NCI-H1417 (cell line): Measurements from ENCODE around the gene GPR137.

ENCODE experiments used
- DNase-seq, 3 experiments: peaks; one replicate each; lab custom pipeline; 2025; lab: John Stamatoyannopoulos, UW

Gene GPR137

DNA sequence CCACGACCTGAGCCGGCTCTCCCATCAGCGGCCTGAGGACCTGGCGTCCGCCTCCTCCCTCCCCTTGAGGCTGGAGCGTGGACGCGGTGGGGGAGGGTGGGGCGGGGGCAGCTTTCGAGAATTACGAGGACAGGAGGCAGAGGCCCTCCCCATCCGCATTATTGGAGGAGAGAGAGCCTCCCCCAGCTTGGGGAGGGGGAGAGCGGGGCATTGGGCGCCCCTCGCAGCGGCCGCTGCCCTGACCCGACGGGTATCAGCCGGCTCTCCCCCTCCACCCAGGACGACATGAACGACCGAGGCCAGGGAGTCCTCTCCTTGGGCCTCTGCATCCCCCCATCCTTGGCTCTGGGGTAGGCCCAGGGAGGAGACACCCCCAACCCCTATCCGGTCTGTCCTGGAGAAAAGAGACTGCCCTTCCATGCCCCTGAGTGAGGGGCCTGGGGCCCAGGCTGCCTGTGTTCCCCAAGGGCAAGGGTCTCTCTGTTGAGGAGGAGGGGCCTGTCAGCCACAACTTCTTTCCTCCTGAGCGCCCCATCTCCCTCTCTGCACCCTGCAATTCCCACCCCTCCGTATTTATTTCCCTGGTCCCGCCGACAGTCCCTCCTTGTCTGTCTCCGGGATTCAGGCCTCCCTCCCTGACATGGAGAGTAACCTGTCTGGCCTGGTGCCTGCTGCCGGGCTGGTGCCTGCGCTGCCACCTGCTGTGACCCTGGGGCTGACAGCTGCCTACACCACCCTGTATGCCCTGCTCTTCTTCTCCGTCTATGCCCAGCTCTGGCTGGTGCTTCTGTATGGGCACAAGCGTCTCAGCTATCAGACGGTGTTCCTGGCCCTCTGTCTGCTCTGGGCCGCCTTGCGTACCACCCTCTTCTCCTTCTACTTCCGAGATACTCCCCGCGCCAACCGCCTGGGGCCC, 495 bp downstream of the GPR137 start:
- peak in 2 of 3 experiments; percentile 62 to 74 for DNase-seq

DNA sequence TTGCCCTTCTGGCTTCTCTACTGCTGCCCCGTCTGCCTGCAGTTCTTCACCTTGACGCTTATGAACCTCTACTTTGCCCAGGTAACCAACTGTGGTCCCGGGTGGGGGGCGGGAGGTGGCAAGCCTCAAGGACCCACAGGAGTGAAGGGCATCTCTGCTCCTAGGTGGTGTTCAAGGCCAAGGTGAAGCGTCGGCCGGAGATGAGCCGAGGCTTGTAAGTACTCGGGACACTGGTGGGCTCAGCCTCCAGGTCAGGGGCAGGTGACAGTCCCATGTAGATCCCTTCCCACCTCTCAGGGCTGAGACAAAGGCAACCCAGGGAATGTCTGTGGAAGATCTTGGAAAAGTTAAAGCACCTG, 1.1 kb downstream of the GPR137 start:
- DNase-seq: no peak

DNA sequence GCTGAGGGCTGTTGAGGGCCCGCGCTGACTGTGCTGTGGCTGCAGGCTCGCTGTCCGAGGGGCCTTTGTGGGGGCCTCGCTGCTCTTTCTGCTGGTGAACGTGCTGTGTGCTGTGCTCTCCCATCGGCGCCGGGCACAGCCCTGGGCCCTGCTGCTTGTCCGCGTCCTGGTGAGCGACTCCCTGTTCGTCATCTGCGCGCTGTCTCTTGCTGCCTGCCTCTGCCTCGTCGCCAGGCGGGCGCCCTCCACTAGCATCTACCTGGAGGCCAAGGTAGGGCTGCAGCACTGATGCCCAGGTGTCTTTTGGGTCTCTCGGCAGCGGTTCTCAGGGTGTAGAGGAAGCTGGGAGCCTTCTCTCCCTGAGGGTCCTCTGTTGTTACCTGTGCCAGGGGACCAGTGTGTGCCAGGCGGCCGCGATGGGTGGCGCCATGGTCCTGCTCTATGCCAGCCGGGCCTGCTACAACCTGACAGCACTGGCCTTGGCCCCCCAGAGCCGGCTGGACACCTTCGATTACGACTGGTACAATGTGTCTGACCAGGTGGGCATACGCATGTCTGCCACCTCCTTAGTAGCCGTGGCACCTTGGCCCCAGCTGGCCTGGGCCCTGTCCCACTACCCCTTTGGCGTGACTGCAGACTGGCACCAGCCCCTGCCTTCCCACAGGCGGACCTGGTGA, 2.2 kb downstream of the GPR137 start:
- DNase-seq: no peak

DNA sequence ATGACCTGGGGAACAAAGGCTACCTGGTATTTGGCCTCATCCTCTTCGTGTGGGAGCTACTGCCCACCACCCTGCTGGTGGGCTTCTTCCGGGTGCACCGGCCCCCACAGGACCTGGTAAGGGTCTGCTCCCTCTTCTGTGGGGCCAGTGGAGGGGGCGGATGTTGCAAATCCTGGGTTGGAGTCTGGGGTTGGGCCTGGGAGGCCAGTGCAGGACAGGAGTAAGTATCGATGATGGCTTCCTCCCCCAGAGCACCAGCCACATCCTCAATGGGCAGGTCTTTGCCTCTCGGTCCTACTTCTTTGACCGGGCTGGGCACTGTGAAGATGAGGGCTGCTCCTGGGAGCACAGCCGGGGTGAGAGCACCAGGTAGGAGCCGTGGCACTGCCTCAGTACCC, 2.7 kb downstream of the GPR137 start:
- no peak for DNase-seq

DNA sequence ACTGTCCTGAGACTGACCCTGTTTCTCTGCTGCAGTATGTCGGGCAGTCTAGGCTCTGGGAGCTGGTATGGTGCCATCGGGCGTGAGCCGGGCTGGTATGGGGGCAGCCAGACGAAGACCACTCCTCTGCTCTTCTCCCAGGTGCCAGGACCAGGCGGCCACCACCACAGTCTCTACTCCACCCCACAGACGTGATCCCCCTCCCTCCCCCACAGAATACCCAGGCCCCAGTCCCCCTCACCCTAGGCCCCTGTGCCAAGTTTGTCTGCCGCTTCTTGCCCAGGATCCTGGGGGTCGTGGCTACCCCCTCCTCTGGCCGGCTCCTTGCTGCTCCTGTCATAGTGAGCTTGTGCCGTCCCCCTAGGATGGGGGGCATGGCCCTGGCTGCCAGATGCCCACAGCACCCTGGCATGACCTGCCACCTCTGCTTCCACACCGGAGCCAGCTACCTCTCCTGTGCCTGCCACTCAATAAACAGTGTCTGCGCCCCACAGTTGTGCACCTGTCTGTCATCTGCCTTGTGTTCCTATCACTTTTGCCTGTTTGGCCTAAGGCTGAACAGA, 3.4 kb downstream of the GPR137 start:
- DNase-seq: no peak

DNA sequence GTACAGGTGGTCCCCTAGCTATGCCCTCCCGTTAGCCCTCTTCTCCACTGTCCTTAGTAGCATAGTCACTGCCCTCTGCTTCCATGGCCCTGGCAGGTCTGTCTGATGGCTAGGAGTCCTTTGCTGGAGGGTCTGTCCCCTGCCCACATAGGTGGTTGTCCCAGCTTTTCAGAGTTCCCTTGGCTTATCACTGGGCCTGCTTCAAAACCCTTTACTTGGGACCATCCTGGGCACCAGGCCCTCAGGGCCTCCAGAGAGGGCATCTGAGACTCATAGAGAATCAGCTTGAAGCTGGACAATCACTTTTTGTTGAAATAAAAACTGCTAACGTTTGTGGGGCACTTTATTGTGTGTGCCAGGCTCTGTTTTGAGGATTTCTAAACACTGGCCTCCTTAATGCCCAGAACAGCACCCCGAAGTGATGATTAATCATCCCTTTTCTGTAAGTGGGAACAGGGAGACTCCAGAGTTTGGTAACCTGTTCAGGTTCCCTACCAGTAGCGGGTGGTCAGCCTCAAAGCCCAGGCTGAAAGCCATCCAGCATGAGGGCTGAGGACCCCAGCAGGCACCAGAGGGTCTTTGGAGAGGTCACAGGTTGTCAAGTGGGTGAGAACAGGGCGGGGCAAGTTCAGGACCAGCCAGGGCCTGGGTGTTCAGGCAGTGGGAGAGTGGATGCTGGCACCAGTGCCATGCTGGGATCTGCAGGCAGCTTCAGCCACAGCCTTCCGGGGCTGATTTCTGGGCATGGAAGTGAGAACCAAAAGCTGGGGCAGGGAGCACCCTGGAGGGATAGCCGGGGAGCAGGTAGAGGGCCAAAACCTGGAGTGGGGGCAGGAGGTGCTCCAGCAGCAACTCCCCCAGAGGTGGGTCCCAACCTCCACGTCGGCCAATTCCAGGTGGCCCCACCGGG, 5.0 kb downstream of the GPR137 start:
- no peak for DNase-seq

DNA sequence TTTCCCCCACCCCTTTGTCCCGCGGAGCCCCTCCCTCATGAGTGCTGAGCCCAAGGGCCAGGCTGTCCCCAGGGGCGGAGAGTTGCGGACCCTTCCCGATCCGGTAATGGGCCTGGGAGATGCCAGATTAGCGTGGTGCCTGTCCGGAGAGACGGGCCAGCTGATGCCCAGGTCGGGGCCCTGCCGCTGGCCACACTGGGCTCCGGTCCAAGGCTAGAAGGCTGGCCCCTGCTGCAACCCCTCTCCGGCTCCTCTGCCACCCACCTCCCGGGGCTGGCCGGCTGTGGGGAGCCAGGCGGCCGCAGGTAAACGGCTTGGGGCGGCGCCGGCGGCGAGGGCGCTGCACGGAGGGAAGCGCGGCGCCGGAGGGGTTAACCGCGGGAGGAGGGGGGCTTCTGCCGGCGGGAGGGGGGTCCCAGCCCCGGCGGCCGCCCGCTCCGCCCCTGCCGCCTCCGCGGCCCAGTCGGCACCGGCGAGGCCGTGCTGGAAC, 5.7 kb downstream of the GPR137 start, which contains the start of gene KCNK4:
Gene KCNK4, plus strand, starts transcription at position 41 of the 490 bp plus-strand sequence. CDS start 1,717 bp downstream, outside the sequence.
- no peak for DNase-seq

DNA sequence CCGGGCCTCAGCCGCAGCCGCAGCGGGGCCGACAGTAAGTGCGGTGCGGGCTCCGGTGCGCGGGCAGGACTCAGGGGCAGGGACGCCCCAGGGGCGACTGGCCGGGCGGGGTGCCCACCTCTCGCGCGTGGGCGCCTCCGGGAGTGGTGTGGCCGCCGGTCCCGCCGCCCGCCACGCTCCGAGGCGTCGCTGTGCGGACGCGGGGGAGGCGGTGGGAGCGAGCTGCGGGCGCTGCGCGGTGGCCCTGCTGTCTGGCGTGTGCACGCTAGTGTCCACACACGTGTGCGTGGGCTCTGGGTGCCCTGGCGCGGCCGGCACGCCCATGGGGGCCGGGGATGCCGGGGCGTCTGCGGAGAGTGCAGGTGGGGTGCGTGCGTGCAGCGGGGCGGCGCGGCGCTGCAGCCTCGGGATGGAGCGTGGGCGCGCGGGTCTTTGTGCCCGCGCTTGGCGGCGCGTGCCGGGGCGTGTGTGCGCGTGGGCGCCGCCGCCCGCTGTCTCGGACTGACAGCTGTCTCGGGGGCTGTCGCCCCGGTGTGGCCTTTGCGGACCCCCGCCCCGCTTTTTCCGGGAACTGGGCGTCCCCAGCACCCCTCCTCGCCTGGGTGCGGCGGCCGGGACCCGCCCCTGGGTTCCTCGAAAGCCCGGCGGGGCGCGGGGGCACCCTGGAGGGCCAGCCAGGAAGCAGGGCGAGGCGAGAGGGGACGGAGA, 6.3 kb downstream of the GPR137 start:
- DNase-seq: peak in 2 of 3 experiments; percentile 22 to 34

DNA sequence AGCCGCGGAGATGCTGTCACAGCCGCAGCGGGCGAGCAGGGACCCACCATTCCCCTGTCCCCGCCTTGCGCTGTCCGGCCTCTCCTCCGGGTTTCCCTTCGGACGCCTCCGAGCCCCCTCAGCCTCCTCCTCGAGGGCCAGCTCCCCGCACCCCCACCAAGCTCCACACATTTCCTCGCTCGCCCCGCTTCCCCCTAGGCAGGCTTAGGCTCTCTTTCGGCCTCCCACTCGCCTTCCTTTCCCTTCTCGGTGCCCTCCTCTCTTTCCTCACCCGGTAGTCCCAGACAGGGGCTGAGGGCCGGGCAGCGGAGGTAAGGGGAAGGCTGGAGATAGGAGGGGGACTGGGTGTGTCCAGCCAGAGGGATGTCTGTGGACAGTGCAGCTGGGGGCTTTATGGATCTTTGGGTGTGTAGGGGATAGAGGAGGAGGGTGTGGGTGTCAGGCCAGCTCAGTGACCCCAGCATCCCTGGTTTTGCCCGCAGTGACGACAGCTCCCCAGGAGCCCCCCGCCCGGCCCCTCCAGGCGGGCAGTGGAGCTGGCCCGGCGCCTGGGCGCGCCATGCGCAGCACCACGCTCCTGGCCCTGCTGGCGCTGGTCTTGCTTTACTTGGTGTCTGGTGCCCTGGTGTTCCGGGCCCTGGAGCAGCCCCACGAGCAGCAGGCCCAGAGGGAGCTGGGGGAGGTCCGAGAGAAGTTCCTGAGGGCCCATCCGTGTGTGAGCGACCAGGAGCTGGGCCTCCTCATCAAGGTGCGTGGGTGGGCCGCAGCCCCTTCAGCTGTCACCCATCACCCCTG, 7.0 kb downstream of the GPR137 start:
- DNase-seq: no peak

DNA sequence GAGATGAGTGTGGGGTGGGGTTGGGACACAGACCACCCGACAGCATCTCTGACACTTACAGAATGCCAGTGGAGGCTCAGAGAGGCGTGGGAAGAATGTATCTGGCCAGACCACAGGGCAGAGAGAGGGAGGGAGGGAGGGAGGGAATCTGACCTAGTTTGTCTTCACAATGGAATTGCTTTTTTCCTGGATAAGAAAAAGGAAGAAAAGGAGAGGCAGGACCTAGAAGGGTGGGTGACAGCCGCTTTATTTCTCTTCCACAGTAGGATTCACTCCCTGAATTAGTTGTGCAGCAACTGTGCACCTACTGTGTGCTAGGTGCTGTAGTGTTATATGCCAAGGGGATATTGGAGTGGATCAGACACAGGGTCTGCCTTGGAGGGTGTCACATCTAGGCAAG, 9.1 kb downstream of the GPR137 start:
- DNase-seq: no peak

DNA sequence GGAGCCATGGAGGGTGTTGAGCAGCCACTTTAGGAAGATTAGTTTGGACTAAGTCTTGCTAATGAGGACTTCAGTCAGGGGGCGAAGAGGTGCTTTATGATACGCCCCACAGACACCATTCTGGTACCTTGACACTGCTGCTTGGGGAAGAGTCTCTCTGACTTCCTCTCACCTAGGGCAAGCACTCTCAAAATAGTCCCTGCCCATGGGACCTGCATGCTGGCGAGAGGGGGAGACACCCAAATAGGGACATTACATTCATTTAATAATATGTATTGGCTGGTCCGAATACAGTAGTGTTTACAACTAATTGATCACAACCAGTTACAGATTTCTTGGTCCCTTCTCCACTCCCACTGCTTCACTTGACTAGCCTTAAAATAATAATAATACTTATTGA, 10.1 kb downstream of the GPR137 start:
- no peak for DNase-seq

DNA sequence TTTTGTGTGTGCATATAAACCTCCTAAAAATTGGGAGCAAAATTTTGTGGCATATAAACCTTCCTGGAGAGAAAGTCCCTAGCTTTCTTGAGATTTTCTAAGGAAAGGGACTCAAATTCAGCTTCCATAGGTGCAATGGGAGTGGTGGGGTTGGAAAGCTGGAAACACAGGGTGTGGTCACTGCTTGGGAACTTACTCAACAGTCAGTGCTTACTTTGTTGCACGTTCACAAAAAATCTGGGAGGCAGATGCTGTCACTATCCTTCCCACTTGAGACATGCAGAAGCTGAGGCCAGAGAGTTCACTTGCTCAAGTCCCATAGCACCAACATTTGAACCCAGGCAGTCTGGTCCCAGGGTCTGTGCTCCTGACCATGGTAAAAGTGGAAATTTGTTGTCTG, 10.6 kb downstream of the GPR137 start:
- DNase-seq: no peak

DNA sequence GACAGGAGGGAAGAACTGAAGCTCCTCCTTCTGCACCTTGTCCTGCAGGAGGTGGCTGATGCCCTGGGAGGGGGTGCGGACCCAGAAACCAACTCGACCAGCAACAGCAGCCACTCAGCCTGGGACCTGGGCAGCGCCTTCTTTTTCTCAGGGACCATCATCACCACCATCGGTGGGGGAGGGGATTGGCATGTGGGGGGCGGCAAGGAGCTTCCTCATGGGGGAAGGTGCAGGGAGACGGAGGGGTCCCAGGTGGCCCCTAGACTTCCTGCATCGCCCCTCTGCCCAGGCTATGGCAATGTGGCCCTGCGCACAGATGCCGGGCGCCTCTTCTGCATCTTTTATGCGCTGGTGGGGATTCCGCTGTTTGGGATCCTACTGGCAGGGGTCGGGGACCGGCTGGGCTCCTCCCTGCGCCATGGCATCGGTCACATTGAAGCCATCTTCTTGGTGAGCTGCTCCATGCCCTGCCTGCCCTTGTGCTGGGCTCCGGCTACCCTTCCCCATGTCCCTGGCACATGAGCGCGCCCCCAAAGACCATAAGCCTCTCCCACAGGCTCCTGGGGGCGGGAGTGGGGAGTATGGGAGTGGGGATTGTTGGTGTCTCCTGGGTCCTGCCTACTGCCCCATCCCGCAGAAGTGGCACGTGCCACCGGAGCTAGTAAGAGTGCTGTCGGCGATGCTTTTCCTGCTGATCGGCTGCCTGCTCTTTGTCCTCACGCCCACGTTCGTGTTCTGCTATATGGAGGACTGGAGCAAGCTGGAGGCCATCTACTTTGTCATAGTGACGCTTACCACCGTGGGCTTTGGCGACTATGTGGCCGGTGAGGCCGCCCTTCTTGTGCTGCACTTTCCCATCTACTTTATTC, 11.4 kb downstream of the GPR137 start:
- DNase-seq: no peak

DNA sequence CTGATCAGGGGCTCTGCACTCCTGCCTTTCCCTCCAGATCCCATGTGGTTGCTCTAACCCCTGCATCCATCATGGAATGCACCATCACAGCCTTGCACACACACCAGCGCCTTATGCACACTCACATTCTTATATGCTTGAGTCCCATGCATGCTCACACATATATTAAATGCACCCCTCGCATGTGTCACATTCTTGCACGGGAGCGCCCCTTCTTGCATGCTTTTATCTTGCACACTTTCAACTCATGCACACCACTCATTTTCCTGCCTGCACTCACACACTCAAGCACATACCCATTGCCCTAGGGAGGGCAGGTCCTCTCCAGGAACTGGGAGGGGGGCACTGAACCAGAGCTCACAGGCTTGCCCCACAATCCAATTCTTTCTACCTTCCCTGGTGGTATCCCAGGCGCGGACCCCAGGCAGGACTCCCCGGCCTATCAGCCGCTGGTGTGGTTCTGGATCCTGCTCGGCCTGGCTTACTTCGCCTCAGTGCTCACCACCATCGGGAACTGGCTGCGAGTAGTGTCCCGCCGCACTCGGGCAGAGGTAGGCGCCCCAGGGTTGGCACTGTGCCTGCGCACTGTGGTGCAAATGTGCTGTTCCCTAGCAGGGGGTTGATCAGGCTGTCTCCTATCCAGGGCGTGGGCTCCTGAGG, 12.2 kb downstream of the GPR137 start:
- no peak for DNase-seq

DNA sequence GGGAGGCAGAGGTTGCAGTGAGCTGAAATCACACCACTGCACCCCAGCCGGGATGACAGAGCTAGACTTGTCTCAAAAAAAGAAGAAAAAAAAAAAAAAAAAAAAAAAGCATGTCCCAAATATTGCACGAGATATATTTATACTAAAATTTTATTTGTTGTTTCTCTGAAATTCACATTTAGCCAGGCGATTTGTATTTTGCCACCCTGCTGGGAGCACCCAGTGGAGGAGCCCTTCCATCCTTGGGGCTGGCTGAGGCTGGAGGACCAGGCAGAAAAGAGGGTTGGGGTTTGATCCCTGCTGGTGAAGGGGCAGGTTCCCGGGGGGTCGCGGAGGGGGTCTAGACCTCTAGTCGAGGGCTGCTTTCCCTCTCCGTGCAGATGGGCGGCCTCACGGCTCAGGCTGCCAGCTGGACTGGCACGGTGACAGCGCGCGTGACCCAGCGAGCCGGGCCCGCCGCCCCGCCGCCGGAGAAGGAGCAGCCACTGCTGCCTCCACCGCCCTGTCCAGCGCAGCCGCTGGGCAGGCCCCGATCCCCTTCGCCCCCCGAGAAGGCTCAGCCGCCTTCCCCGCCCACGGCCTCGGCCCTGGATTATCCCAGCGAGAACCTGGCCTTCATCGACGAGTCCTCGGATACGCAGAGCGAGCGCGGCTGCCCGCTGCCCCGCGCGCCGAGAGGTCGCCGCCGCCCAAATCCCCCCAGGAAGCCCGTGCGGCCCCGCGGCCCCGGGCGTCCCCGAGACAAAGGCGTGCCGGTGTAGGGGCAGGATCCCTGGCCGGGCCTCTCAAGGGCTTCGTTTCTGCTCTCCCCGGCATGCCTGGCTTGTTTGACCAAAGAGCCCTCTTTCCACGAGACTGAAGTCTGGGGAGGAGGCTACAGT, 13.6 kb downstream of the GPR137 start:
- DNase-seq: peak in 2 of 3 experiments; percentile 50 to 59

DNA sequence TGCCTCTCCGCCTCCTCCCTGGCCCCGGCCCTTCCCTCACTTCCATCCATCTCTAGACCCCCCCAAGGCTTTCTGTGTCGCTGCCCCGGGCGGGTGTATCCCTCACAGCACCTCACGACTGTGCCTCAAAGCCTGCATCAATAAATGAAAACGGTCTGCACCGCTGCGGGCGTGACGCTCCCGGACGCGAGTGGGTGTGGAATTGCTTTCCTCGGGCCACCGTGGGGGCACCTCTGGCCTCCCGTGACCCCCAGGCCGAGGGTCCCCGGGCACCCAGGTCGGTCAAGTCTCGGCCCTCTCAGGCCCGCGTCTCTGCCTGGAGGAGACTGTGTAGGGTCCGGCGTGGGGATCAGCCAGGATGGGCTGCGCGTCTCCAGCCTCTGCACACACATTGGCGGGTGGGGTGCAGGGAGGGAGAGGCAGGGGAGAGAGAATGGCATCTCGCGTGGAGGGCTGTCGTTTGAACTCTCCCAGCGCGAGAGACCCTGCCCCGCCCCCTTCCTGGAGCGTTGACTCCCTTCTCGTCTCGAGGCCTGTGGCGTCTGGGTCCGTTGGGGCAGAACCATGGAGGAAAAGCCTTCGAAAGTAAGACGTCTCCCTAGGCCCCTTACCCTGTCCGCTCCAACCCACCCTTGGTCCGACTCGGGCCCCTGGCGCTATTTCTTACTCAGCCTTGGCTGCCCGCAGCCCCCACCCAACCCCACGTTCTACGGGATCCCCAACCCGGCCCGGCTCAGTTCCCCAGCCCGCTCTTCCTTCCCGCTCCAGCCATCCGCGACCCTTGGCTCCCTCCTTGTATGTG, 14.4 kb downstream of the GPR137 start, which contains the start of gene CATSPERZ:
Gene CATSPERZ, plus strand, starts transcription at position 512 of the 802 bp plus-strand sequence. Its CDS starts 53 bp downstream, at position 565.
- peak in 1 of 3 experiments; percentile 46 for DNase-seq
